NCI-H1694 treated with DMSO at 0.1 percent for 48 hours (cell line): Measurements from ENCODE around the gene MKX.

Experiments
- DNase-seq: peaks from one replicate; lab custom pipeline; 2025; lab: John Stamatoyannopoulos, UW

Gene MKX

GRCh38 chr10:27742195-27743011, 3.2 kb downstream of the MKX start:
- peak; percentile 0 for DNase-seq

- no peak for DNase-seq
Measured at GRCh38 chr10:27741173-27742091, 4.2 kb downstream of the MKX start.

- no peak for DNase-seq
Measured at GRCh38 chr10:27736396-27736795, 9.2 kb downstream of the MKX start.

GRCh38 chr10:27730041-27730440, 15.6 kb downstream of the MKX start:
- no peak for DNase-seq

- no peak for DNase-seq
Measured at GRCh38 chr10:27728338-27728737, 17.3 kb downstream of the MKX start.

- DNase-seq, result no peak
Measured at GRCh38 chr10:27724287-27724686, 21.3 kb downstream of the MKX start.

- no peak for DNase-seq
Measured at GRCh38 chr10:27723436-27723835, 22.2 kb downstream of the MKX start.

GRCh38 chr10:27720529-27720928, 25.1 kb downstream of the MKX start:
- DNase-seq, result no peak

GRCh38 chr10:27719052-27719451, 26.6 kb downstream of the MKX start:
- no peak for DNase-seq

- DNase-seq, result no peak
Measured at GRCh38 chr10:27717861-27718260, 27.8 kb downstream of the MKX start.

- DNase-seq, result no peak
Measured at GRCh38 chr10:27717224-27717623, 28.4 kb downstream of the MKX start.

GRCh38 chr10:27716521-27716920, 29.1 kb downstream of the MKX start:
- no peak for DNase-seq

- no peak for DNase-seq
Measured at GRCh38 chr10:27715505-27715904, 30.1 kb downstream of the MKX start.

GRCh38 chr10:27714349-27714748, 31.3 kb downstream of the MKX start:
- DNase-seq, result no peak

- no peak for DNase-seq
Measured at GRCh38 chr10:27713941-27714340, 31.7 kb downstream of the MKX start.

GRCh38 chr10:27710014-27710413, 35.6 kb downstream of the MKX start:
- DNase-seq, result no peak

GRCh38 chr10:27709304-27709703, 36.3 kb downstream of the MKX start:
- no peak for DNase-seq

GRCh38 chr10:27701938-27702537, 43.6 kb downstream of the MKX start:
- no peak for DNase-seq

GRCh38 chr10:27699776-27700175, 45.8 kb downstream of the MKX start:
- DNase-seq, result no peak

GRCh38 chr10:27698961-27699360, 46.7 kb downstream of the MKX start:
- no peak for DNase-seq

GRCh38 chr10:27696466-27696865, 49.2 kb downstream of the MKX start:
- DNase-seq, result no peak

- DNase-seq, result no peak
Measured at GRCh38 chr10:27695706-27696105, 49.9 kb downstream of the MKX start.

GRCh38 chr10:27695088-27695487, 50.5 kb downstream of the MKX start:
- no peak for DNase-seq
